Dermis blood vessel endothelial cell (primary cell): ENCODE measurements around the gene UBE2S. TPM values are rescaled to one million over a fixed set of nuclear protein-coding genes. Genes with fewer than 3 reads are reported as not detected.
"Not testable (repeated sequence)": the region's sequence is repeated elsewhere in the genome, so short reads cannot be mapped to it uniquely, and the experiment has no call there.

Experiments used
- DNase-seq: peaks from one replicate; pipeline ENCODE4 v3.0.0; 2010
- total RNA-seq: library from RNA; depleted of rRNA; stranded (reverse); fragments of >200 nt; gene quantifications from 2 replicates; pipeline ENCODE4 v1.2.3, GENCODE V29; 2014

The UBE2S gene
- total RNA-seq: 47.8 and 96.0 TPM in 2 replicates

DNA sequence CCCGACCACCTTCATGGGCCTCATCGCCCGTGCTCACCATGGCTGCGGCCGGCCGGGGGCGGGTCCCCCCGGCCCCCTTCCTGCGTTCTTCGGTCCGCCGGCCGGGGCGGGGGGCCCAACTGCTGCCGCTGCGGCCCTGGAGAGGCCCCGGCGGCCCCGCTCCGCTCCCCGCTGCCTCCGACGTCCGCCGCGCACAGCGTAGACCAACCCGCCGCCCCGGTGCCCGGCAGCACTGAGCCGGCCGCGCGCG, at the start of gene UBE2S:
TSS of gene UBE2S (minus strand) at position 239 of the 250 bp plus-strand sequence. CDS start at position 40, 199 bp downstream.
- not testable (repeated sequence) for DNase-seq

GRCh38 chr19:55456347-55456746, 48.8 kb upstream of the UBE2S start:
- no peak for DNase-seq

DNA sequence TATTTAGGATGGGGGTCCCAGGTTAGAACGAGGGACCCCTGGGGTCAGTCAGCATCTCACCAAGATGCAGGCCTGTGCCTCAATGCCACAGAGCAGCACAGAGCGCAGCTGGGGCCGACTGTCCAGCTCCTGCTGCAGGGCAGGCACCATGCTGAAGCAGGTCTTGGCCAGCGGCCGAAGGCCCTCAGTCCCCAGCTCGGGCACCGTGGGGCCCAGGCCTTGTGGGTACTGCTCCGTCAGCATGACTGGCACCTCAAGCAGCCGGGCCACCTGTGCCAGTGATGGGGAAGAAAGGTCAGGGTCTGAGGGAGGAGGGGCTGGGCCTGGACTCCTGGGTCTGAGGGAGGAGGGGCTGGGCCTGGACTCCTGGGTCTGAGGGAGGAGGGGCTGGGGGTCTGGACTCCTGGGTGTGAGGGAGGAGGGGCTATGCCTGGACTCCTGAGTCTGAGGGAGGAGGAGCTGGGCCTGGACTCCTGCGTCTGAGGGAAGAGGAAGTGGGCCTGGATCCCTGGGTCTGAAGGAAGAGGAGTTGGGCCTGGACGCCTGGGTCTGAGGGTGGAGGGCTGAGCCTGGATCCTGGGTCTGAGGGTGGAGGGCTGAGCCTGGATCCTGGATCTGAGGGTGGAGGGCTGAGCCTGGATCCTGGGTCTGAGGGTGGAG, 48.1 kb upstream of the UBE2S start:
- no peak for DNase-seq

DNA sequence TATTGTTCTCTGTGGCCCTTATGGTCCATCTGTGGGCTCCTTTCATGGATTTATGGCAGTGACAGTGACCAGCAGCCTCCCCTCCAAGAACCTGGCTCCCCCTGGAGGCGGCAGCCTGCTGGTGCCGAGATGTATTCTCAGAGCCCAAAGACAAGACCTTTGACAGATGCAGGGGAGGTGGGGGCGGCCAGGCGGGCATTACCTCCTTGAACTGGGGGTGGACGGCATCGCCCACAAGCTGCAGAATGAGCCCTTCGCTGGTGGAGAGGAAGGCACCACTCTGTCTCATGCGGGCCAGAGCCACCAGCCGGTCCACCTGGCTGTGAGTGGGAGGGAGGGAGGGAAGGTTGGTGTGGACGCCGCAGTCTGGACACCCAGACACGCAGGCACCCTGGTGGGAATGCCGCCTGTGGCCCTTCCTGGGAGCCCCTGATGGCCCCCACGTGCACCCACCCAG, 47.2 kb upstream of the UBE2S start:
- peak; percentile 70 for DNase-seq

GRCh38 chr19:55453511-55454260, 46.1 kb upstream of the UBE2S start:
- DNase-seq: no peak

GRCh38 chr19:55452749-55453346, 45.3 kb upstream of the UBE2S start:
- peak; percentile 62 for DNase-seq

DNA sequence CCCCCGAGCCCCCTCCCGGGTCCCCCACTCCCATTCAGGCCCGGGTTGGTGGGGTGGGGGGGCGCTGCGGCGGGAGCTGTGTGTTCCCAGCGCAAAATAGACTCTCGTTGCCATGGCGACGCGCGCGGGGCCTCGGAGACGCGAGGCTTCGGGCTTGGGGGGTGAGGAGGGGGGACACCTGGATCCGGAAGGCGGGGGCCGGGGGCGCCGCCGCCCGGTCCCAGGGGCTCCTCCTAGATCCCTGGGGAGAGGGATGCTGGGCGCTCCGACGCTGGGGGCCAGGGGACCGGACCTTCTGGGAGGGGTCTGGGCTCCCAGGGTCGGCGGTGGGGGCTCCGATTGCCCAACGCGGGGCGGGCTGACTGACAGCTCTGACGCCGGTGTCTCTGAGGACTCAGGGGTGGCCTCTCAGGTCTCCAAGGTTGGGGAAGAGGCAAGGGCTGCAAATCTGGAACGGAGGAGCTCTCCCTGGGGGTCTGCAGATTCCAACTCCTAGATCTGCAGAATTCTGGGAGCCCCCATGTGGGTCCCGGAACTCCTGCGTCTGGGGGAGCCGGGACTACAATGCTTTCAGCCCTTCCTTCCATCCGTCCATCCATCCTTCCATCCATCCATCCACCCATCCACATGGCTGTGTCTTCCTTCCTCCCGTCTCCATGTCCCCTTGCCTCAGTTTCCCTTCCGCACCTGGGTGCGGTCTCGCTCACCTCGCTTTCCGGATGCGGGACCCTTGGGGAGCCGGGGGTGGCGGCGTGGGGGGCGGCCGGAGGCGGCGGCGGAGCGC, 44.6 kb upstream of the UBE2S start:
- DNase-seq: no peak

DNA sequence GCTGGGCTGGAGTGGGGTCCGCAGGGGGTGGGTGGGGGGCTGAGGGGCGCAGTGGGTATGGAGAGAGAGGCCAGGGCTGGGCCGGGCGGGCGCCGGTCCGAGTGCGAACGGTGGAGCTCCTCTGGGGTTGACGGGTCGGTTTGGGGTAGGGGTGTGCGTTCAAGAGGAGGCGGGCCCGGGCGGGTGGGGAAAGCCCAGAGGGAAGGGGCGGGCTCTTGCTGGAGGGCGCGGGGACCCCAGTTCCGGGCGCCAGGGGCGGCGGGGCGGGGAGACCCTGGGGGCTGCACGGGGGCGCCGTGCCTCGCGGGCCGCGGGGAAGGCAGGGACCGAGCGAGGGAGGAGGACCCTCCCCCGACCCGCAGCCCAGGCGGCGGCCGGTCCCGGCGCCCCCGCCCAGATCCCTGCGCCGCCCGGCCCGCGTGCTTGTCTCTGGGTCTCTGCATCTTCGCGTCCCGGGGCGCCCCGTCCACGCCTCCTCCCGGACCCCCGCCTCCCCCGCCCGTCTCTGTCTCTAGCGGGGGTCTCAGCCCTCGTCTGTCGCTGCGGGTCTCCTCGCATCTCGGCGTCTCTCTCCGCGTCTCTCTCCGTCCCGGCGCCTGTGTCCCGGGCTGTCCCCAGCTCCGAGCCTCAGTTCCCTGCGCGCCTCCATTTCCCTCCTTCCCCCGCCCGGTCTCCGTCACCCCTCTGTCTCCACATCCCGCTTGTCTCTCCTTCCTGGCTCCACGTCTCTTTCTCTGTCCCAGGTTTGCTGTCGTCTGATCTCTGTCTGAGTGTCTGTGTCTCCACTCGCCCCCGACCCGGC, 43.8 kb upstream of the UBE2S start:
- DNase-seq: no peak

DNA sequence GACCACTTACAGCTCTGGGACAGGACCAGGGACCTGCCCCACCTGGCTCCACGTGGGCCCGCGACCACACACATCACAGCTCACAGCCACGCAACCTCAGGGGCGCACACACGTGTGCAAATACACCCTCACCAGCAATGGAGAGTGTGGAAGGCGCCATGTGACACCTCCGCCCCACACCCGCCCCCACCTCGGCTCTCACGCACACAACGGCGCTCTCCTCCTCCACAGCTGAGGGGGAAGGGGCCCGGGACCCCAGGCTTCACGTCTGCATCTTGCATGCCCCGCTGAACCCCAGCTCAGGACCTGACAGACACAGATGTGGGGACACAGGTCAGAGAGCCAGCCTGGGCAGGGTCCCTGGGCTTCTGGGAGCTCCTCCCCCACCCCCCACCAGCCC, 41.9 kb upstream of the UBE2S start:
- no peak for DNase-seq

- DNase-seq: not testable (repeated sequence)
These were observed 40.5 kb upstream of the UBE2S start for GRCh38 chr19:55448175-55448490.

DNA sequence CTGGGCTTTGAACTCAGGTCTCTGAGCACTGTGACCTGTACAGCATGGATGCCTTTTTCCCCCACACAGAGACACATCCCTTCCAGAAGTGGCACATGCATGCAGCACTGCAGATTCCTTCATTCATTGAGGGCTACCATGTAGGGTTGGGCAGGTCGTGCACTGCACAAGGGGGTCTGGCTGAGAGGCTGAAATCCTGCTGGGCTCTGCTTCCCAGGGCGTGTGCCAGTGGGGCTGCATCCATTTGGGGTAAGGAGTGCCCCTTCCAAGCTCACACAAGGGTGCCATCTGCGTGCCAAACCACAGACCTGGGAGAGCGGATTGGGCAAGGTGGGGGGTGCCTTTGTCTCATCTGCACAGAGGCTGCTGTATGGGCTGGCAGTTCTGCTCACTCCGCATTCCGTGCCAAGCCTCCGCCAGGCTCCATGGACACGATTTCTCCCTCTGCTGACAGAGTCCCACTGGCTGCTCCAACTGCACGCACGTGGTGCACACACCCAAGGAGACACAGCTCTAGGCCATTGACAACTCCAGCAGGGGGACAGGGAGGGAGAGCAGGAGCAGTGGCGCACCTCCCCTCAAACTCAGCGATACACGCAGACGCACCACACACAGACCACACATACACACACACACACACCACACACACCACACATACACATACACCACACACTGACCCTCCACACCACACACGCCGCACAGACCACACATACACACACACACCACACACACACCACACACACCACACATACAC, 40.0 kb upstream of the UBE2S start:
- peak; percentile 13 for DNase-seq

DNA sequence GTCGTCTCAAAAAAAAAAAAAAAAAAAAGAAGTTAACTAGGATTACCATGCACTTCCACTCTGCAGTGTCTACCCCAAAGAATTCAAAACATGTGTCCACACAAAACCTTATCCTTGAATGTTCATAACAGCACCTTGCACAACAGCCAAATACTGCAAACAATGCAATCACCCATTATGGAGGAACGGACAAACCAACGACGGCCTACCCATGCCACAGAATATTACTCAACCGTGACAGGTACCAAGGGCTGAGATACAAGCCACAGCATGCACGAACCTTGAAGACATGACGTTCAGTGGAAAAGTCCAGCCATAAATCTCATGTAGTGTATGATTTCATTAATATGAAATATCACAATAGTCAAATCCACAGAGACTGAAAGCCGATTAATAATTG, 38.5 kb upstream of the UBE2S start:
- DNase-seq: no peak

DNA sequence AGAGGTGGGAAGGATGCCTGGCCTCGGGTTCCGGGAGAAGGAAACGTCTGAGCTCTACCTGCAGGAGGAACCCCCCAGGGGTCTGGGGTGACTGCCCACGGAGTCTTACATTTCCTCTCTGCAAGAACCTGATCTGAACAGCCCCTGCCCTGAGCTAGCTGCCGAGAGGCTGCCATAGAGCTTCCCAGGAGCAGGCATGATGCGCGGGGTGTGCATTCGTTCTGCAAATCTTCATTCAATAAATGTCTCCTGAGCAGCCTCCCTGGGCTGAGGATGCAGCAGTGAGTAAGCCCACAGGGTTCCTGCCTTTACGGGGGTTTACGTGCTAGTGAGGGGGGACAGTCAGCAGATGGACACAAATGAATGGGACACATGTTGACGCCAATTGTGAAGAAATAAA, 37.1 kb upstream of the UBE2S start:
- no peak for DNase-seq

GRCh38 chr19:55443824-55444480, 36.4 kb upstream of the UBE2S start:
- DNase-seq: no peak

DNA sequence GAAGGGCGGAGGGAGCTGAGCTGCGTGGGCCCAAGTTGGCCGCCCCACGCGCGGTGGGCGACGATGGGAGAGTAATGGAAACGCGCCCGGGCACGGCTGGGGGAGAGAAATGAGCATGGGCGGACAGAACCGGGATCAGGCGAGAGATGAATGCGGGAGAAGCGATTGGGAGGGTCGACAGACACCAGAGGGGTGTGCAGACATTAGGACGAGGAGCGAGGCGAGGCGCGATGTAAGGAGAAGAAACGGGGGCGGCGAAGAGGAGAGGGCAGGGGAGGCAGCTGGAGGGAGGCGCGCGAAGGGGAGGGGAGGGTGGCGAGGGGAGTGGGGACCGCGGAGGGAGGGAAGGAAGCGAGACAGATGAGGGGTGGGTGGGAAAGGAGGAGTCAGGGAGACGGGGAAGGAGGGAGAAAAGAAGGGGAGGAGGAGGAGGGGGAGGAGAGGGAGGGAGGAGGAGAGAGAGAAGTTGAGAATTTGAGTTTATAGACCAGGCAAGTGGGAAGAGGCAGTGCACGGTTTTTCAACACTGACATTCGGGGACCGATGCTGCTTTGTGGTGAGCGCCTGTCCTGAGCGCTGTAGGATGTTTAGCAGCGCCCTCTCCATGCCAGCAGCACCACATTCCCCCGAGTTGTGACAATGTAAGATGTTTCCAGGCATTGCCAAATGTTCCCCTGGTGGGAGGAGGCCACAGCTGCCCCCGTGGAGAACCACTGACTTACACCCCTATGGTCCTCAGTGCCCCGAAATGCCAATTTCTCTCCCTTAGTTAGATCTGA, 35.6 kb upstream of the UBE2S start, which contains the start of gene SHISA7:
TSS of gene SHISA7 (minus strand) at position 256 of the 779 bp plus-strand sequence. CDS start 437 bp downstream, outside the sequence.
- DNase-seq: no peak

GRCh38 chr19:55442372-55442961, 34.9 kb upstream of the UBE2S start:
- no peak for DNase-seq

GRCh38 chr19:55441692-55442321, 34.2 kb upstream of the UBE2S start:
- DNase-seq: no peak

DNA sequence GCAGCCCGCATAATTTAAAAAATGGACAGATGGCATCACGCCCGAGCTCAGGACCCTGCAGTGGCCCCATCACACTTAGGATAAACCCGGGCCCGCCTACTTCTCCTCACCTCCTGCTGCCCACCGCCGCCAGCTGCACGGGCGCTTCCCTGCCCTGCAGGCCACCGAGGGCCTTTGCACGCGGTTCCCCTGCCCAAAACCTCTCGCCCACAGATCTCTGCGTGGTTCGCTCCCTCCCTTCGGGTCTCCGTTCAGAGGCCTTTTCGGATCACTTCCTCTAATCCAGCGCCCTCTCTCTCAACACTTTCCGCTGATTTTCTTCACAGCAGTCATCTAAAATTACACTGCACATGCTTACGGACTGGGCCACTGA, 33.7 kb upstream of the UBE2S start:
- no peak for DNase-seq

- no peak for DNase-seq
These were observed 33.0 kb upstream of the UBE2S start for GRCh38 chr19:55440411-55441105.
